Measurements from ENCODE around the gene KCTD4. TPM values are rescaled to one million over a fixed set of nuclear protein-coding genes. Genes with fewer than 3 reads are reported as not detected.

The KCTD4 gene
- polyA plus RNA-seq, 1 experiment = 0.10 TPM

DNA sequence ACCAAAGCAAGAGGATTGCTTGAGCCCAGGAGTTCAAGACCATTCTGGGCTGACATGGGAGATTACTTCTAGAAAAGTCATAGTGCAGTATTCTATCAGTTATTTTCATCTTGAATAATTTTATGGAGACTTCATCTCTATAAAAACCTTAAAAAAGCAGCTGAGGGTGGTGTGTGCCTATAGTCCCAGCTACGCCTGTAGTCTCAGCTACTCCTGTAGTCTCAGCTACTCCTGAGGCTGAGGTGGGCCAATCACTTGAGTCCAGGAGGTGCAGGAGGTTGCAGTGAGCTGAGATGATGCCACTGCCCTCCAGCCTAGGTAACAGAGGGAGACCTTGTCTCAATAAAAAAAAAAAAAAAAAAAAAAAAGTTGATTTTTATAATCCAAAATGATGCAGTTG is 22.1 kb upstream of the KCTD4 start:
- no peaks in the 10 kb centered on the region for H3K36me3 ChIP-seq (ENCODE audit: control insufficient read depth, insufficient read depth, low read length)
- no peak overlapping the region for H3K4me3 ChIP-seq (ENCODE audit: low read depth, low read length)
- H3K27me3 ChIP-seq (ENCODE audit: control insufficient read depth, insufficient read depth, low read length) = no peaks in the 10 kb centered on the region
- TF ChIP-seq, protein P1, sequence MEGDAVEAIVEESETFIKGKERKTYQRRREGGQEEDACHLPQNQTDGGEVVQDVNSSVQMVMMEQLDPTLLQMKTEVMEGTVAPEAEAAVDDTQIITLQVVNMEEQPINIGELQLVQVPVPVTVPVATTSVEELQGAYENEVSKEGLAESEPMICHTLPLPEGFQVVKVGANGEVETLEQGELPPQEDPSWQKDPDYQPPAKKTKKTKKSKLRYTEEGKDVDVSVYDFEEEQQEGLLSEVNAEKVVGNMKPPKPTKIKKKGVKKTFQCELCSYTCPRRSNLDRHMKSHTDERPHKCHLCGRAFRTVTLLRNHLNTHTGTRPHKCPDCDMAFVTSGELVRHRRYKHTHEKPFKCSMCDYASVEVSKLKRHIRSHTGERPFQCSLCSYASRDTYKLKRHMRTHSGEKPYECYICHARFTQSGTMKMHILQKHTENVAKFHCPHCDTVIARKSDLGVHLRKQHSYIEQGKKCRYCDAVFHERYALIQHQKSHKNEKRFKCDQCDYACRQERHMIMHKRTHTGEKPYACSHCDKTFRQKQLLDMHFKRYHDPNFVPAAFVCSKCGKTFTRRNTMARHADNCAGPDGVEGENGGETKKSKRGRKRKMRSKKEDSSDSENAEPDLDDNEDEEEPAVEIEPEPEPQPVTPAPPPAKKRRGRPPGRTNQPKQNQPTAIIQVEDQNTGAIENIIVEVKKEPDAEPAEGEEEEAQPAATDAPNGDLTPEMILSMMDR (IDR thresholded peaks at IDR 0.05; ENCODE audit: insufficient read depth, low read depth, low read length) = no peak
- POLR2A ChIA-PET = no interaction called here
- CTCF ChIA-PET = no interaction called here
- DNase-seq (ENCODE audit: low read depth) = no peak

DNA sequence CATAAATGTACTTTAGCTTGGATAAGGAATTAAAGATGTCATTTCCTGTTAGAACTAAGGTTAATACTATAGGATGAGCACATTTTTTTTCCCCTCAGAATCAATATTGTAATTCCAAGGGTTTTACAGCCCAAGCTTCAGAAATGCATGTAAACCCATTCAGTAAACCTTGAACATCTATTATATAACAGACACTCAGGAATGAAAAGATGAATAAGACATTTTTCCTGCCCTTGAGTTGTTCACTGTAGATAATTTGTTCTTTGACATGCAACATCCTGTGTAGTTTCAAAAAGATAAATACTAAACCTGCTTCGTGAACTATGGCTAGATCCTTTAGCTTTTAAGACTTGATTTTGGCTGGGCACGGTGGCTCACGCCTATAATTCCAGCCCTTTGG is 21.7 kb upstream of the KCTD4 start:
- no peak for DNase-seq (ENCODE audit: low read depth)
- H3K36me3 ChIP-seq (ENCODE audit: control insufficient read depth, insufficient read depth, low read length) = no peaks in the 10 kb centered on the region
- CTCF ChIA-PET = no interaction called here
- no peaks in the 10 kb centered on the region for H3K27me3 ChIP-seq (ENCODE audit: control insufficient read depth, insufficient read depth, low read length)
- no peak overlapping the region for H3K4me3 ChIP-seq (ENCODE audit: low read depth, low read length)
- POLR2A ChIA-PET = no interaction called here
- TF ChIP-seq, protein P1 (IDR thresholded peaks at IDR 0.05; ENCODE audit: insufficient read depth, low read depth, low read length) = no peak

DNA sequence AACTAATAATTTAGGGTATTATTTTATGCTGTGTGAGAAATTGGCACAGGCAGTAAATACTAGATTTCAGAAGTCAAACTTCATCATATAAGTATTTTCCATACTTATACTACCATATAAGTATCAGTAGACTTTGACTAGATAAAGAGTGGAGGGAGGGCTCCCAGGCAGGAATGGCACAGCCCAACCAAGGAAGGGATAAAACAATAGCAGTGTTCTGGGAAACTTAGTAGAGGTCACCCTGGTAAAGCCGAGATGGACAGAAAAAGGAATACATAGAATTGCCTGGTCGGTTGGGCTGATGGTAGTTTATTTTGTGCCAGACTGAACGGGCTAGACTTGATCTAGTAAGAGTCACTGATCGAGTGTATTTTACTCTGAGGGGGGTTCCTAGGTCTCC is 19.6 kb upstream of the KCTD4 start:
- ChIA-PET POLR2A (no interaction called here), CTCF (no interaction called here)

DNA sequence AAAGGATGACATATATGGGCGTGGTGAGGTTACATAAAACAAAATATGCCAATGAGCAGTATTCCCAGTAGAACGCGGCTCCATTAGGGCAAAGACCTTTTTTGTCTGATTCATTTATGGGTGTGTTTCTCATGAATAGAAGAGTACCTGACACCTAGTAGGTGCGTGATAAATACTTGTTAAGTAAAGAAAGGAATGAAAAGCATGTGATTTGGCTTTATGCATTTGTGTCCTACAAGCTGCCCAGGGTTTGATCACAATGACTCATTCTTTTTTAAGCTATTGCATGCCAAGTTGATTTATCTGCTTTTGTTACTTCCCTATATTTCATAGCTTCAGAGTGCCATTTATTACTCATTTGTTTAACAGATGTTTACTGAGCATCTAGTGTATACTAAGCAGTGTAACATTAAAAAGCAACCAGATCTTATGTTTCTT is 19.1 kb upstream of the KCTD4 start:
- H3K27me3 ChIP-seq (ENCODE audit: control insufficient read depth, insufficient read depth, low read length) = no peaks in the 10 kb centered on the region
- TF ChIP-seq, protein P1 (IDR thresholded peaks at IDR 0.05; ENCODE audit: insufficient read depth, low read depth, low read length) = no peak
- no peaks in the 10 kb centered on the region for H3K36me3 ChIP-seq (ENCODE audit: control insufficient read depth, insufficient read depth, low read length)
- CTCF ChIA-PET = no interaction called here
- no peak overlapping the region for H3K4me3 ChIP-seq (ENCODE audit: low read depth, low read length)
- POLR2A ChIA-PET = interaction anchor here (0.6 kb wide), 1 partner anchor 112 kb away, joined by 3 read pairs; no protein-coding TSS in a partner anchor
- DNase-seq (ENCODE audit: low read depth) = no peak

More for the DNA sequence above, 19.6 kb upstream of the KCTD4 start:
- H3K27me3 ChIP-seq (ENCODE audit: control insufficient read depth, insufficient read depth, low read length) = no peaks in the 10 kb centered on the region
- H3K4me3 ChIP-seq (ENCODE audit: low read depth, low read length) = no peak overlapping the region
- DNase-seq (ENCODE audit: low read depth) = no peak
- TF ChIP-seq, protein P1 (IDR thresholded peaks at IDR 0.05; ENCODE audit: insufficient read depth, low read depth, low read length) = no peak
- no peaks in the 10 kb centered on the region for H3K36me3 ChIP-seq (ENCODE audit: control insufficient read depth, insufficient read depth, low read length)

DNA sequence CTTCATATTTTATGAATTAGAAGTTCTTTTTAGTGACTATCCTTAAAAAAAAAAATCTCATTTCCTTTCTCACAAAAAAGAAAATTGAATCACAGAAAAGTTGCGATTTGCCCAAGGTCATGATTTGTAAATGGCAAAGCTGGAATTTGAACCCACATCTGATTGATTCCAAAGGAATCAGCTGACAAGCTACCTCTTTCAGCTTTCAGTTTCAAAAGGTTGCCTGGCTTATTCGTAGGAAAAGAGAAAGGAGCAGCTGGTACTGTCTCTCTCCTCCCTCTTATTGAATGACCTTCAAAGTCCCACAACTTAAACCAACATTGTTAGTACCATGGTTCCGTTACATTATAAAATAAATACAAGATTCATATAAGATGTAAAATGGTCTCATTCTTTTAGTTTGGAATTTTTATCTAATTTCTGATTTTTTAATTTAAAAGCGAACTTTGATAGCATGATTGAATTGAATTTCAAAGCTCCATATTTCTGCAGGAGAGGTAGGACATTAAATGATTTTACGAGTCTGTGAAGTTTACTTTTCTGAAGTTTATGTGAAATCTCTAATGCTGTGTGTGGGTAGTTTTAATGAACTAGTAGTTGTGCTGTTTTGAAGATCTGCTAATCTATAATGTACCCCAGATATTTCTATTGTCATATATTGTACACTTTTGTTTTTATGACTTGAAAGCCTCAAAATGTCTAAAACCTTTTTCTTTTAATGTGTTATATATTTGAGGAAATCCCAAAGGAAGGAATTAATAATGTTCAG is 18.5 kb upstream of the KCTD4 start:
- CTCF ChIA-PET = interaction anchor here (1.0 kb wide), 1 partner anchor 12 kb away, joined by 4 read pairs; no protein-coding TSS in a partner anchor
- TF ChIP-seq, protein P1 (IDR thresholded peaks at IDR 0.05; ENCODE audit: insufficient read depth, low read depth, low read length) = no peak
- no peaks in the 10 kb centered on the region for H3K27me3 ChIP-seq (ENCODE audit: control insufficient read depth, insufficient read depth, low read length)
- POLR2A ChIA-PET = interaction anchor here (0.6 kb wide), 1 partner anchor 113 kb away, joined by 3 read pairs; no protein-coding TSS in a partner anchor
- DNase-seq (ENCODE audit: low read depth) = no peak
- no peaks in the 10 kb centered on the region for H3K36me3 ChIP-seq (ENCODE audit: control insufficient read depth, insufficient read depth, low read length)
- H3K4me3 ChIP-seq (ENCODE audit: low read depth, low read length) = no peak overlapping the region
